CD4-positive, alpha-beta T cell (primary cell): ENCODE measurements around the gene HECTD1. TPM values are rescaled to one million over a fixed set of nuclear protein-coding genes. Genes with fewer than 3 reads are reported as not detected.
"Not testable (repeated sequence)": the region's sequence is repeated elsewhere in the genome, so short reads cannot be mapped to it uniquely, and the experiment has no call there.

Source experiments
- ATAC-seq: fragments of 200-7000 bp; cut with Tn5 transposase; one replicate; pipeline ENCODE4 v1.10.0; 2022; ENCODE audit warnings: mild to moderate bottlenecking; ENCODE audit not compliant: poor library complexity
- CTCF ChIA-PET: fragments of 350-600 bp; sonication (Branson Sonifier 250); formaldehyde crosslinking; loops from one replicate; lab custom pipeline; 2021; ENCODE audit warnings: antibody characterized with exemption, inconsistent platforms; lab: Charles Lee
- POLR2A ChIA-PET: fragments of 350-600 bp; sonication (Branson Sonifier 250); formaldehyde crosslinking; loops from one replicate; lab custom pipeline; 2021; ENCODE audit warnings: antibody characterized with exemption, inconsistent platforms; lab: Charles Lee
- DNase-seq, 14 experiments: peaks; one replicate each; pipeline ENCODE4 v3.0.0-alpha.2; 2013 to 2020; ENCODE audit warnings: mixed read lengths in 2 of 14
- H3K27ac ChIP-seq, 2 donors: one replicate each; pipeline versions ENCODE4 v1.5.1 to v1.7.0; 2013; ENCODE audit warnings: low read length in 2 of 2, low read depth in 1 of 2, mild to moderate bottlenecking in 1 of 2
- H3K27me3 ChIP-seq, 2 experiments: 1 replicate in 1 of 2; 2 replicates in 1 of 2; pipeline versions ENCODE4 v1.6.1 to v1.7.0; 2013; ENCODE audit warnings: low read length in 2 of 2, control low read depth in 1 of 2, mild to moderate bottlenecking in 1 of 2, moderate library complexity in 1 of 2; ENCODE audit not compliant: insufficient read depth in 2 of 2, control insufficient read depth in 1 of 2
- H3K36me3 ChIP-seq: one replicate; pipeline ENCODE4 v1.6.1; 2013; ENCODE audit warnings: low read length, control low read depth; ENCODE audit not compliant: insufficient read depth
- H3K4me1 ChIP-seq: one replicate; pipeline ENCODE4 v1.6.1; 2013; ENCODE audit warnings: low read length, control low read depth; ENCODE audit not compliant: insufficient read depth
- H3K4me3 ChIP-seq: one replicate; pipeline ENCODE4 v1.5.1; 2013; ENCODE audit warnings: mild to moderate bottlenecking, low read length, moderate library complexity
- H3K9me3 ChIP-seq, 2 experiments: 1 replicate in 1 of 2; 2 replicates in 1 of 2; pipeline versions ENCODE4 v1.6.1 to v1.7.0; 2013; ENCODE audit warnings: low read length in 2 of 2, mild to moderate bottlenecking in 2 of 2, control low read depth in 1 of 2, moderate library complexity in 1 of 2; ENCODE audit not compliant: control insufficient read depth in 1 of 2, insufficient read depth in 1 of 2
- H3K27ac Mint-ChIP-seq: one replicate; pipeline ENCODE4 v1.8.0; 2020; ENCODE audit warnings: mixed read lengths
- H3K27me3 Mint-ChIP-seq: one replicate; pipeline ENCODE4 v1.8.0; 2021; ENCODE audit warnings: mixed read lengths
- H3K36me3 Mint-ChIP-seq: one replicate; pipeline ENCODE4 v1.8.0; 2021; ENCODE audit warnings: low read depth, mixed read lengths
- H3K4me1 Mint-ChIP-seq: one replicate; pipeline ENCODE4 v1.8.0; 2021; ENCODE audit warnings: low read depth, mixed read lengths
- H3K4me3 Mint-ChIP-seq: one replicate; pipeline ENCODE4 v1.8.0; 2020; ENCODE audit warnings: mild to moderate bottlenecking, mixed read lengths
- H3K9me3 Mint-ChIP-seq: one replicate; pipeline ENCODE4 v1.8.0; 2020; ENCODE audit warnings: mixed read lengths
- intact Hi-C, 2 experiments: fragments of 100-400 bp; cut with DNase I in 1 of 2; cut with micrococcal nuclease in 1 of 2; formaldehyde crosslinking; loops; one replicate each; pipeline versions ENCODE4 v1.15.1 to v1.9.0; 2023 to 2025; cut with DNase I, micrococcal nuclease
- polyA plus RNA-seq, 2 donors: library from polyadenylated mRNA; unstranded; fragments of 120-200 nt; gene quantifications; one replicate each; pipeline ENCODE4 v1.2.1, GENCODE V29; 2013
- total RNA-seq, 174 experiments: library from RNA in 2 of 174; stranded (reverse) in 2 of 174; gene quantifications; one replicate each; pipeline ENCODE4 v1.2.3 and lab custom pipeline; 2021 to 2026
- TF ChIP-seq, protein P1 (sequence below): fragments of 200-600 bp; IDR thresholded peaks from one replicate; pipeline ENCODE4 v1.8.0; 2022; ENCODE audit warnings: antibody characterized with exemption, mild to moderate bottlenecking

The HECTD1 gene
- total RNA-seq (100 to 1,000 TPM; 162 to 168 TPM), total RNA-seq (lab: John Stamatoyannopoulos, UW) (188 to 614 (median 282) reads per million in 172 experiments)
- 76.5 TPM for polyA plus RNA-seq (2013, experiment 1 of 2)
- polyA plus RNA-seq (2013, experiment 2 of 2) = 86.5 TPM

DNA sequence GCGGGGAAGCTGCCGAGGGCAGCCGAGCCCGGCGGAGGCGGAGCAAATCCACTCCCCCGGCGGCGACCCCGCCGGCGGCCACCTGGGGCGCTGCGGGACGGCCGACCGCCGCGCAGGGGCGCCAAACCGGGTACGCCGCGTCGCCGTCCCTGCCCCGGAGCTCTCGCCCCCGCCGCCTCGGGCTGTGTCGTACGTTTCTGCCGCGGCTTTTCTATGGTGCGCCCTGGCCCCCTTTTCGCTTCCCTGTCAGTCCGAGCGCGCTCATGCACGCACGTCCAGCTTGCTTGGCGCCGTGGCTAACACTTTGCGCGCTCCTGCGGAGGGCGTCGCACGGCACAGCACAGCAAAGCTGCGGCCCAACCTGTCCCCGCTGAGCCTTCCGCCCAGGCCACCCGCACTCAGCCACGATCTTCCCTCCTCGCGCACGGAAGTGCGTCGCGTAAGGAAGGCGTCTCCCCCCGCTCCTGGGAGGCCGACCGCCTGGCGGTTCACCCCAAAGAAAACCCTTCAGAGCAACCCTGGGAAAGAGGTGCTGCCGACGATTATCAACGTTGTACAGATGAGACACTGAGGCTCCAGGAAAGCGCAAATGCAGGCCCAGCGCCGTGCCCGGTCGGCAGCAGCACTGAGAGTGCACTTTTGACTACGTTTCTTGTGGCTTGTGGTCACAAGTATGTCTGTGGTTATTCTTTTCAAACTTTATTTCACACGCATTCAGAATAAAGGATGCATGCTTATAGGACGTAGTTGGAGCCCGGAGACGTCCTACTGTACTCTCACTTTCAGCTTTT, at the start of gene HECTD1:
Gene HECTD1, minus strand, starts transcription at position 39 of the 791 bp plus-strand sequence. CDS start 1,857 bp downstream, outside the sequence.
- intact Hi-C loops = loop anchor here (2.0 to 10.0 kb wide), 15 partner anchors 15 to 999 kb away; partner anchors contain the start of genes AP4S1 (in 2 of the 2), ARHGAP5 (in 2 of the 2), HEATR5A (in 2 of the 2) and STRN3 (in 2 of the 2)
- DNase-seq (peak; percentile 76 to 96 (median 87)), ATAC-seq (peak; percentile 69)
- Mint-ChIP-seq H3K27me3 (no peaks in the 10 kb centered on the region), H3K27ac (peak within 1 kb of the TSS; percentile 97), H3K4me1 (peaks cover 67% of the 10 kb centered on the region), H3K4me3 (peak within 1 kb of the TSS; percentile 93), H3K9me3 (no peaks in the 10 kb centered on the region), H3K36me3 (peaks cover 43% of the 10 kb centered on the region)
- Histone ChIP-seq H3K4me1 (peaks cover 40% of the 10 kb centered on the region), H3K27me3 (no peaks in the 10 kb centered on the region), H3K27ac (peak within 1 kb of the TSS; percentile 93 to 95), H3K36me3 (peaks cover 12% of the 10 kb centered on the region), H3K4me3 (peak within 1 kb of the TSS; percentile 77), H3K9me3 (no peaks in the 10 kb centered on the region)
- TF ChIP-seq, protein P1, sequence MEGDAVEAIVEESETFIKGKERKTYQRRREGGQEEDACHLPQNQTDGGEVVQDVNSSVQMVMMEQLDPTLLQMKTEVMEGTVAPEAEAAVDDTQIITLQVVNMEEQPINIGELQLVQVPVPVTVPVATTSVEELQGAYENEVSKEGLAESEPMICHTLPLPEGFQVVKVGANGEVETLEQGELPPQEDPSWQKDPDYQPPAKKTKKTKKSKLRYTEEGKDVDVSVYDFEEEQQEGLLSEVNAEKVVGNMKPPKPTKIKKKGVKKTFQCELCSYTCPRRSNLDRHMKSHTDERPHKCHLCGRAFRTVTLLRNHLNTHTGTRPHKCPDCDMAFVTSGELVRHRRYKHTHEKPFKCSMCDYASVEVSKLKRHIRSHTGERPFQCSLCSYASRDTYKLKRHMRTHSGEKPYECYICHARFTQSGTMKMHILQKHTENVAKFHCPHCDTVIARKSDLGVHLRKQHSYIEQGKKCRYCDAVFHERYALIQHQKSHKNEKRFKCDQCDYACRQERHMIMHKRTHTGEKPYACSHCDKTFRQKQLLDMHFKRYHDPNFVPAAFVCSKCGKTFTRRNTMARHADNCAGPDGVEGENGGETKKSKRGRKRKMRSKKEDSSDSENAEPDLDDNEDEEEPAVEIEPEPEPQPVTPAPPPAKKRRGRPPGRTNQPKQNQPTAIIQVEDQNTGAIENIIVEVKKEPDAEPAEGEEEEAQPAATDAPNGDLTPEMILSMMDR = peak; percentile 74
- ChIA-PET POLR2A (interaction anchor here (0.5 to 4.5 kb wide), 46 partner anchors 10 to 995 kb away, joined by 3 to 63 read pairs (median 4); partner anchors contain the start of genes AP4S1, ARHGAP5, DTD2 and G2E3), CTCF (interaction anchor here (0.7 to 2.9 kb wide), 23 partner anchors 9 to 870 kb away, joined by 3 to 15 read pairs (median 5); partner anchors contain the start of genes AP4S1, DTD2, HEATR5A and STRN3)

GRCh38 chr14:31257244-31257553, 49.6 kb upstream of the HECTD1 start:
- ATAC-seq (no peak), DNase-seq (no peak)
- H3K27ac ChIP-seq = no peak overlapping the region
- Mint-ChIP-seq H3K4me1 (no peaks in the 10 kb centered on the region), H3K9me3 (no peaks in the 10 kb centered on the region), H3K36me3 (no peaks in the 10 kb centered on the region), H3K27me3 (no peaks in the 10 kb centered on the region), H3K4me3 (no peak overlapping the region), H3K27ac (no peak overlapping the region)
- intact Hi-C loops = no loop called here
- H3K9me3 ChIP-seq = no peaks in the 10 kb centered on the region
- TF ChIP-seq, protein P1 = no peak
- H3K4me3 ChIP-seq = no peak overlapping the region
- H3K36me3 ChIP-seq = no peaks in the 10 kb centered on the region
- H3K4me1 ChIP-seq = no peaks in the 10 kb centered on the region
- ChIA-PET POLR2A (no interaction called here), CTCF (no interaction called here)
- H3K27me3 ChIP-seq = no peaks in the 10 kb centered on the region

- POLR2A ChIA-PET = no interaction called here
- no peak overlapping the region for H3K4me3 Mint-ChIP-seq
Measured at GRCh38 chr14:31256534-31257243, 49.1 kb upstream of the HECTD1 start.

DNA sequence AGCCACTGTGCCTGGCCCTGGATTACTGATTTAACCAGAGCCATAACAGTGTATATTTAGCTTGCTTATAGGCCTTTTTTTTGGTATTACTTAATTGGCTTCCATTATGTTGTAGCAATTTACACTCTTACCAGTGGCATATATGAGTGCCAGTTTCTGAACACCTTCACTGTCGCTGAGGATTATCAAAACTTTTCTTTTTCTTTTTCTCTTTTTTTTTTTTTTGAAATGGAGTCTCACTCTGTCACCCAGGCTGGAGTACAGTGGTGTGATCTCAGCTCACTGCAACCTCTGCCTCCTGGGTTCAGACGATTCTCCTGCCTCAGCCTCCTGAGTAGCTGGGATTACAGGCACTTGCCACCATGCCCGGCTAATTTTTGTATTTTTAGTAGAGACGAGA, 48.3 kb upstream of the HECTD1 start:
- H3K9me3 Mint-ChIP-seq, H3K27me3 ChIP-seq, H3K4me1 Mint-ChIP-seq, H3K27ac ChIP-seq, H3K4me3 ChIP-seq, H3K36me3 Mint-ChIP-seq, CTCF ChIA-PET, POLR2A ChIA-PET, DNase-seq, H3K27me3 Mint-ChIP-seq, H3K36me3 ChIP-seq, H3K27ac Mint-ChIP-seq, ATAC-seq, H3K9me3 ChIP-seq, intact Hi-C loops, H3K4me1 ChIP-seq, H3K4me3 Mint-ChIP-seq: not testable (repeated sequence)

More at GRCh38 chr14:31256534-31257243, 49.1 kb upstream of the HECTD1 start:
- ATAC-seq = no peak
- no peaks in the 10 kb centered on the region for H3K4me1 ChIP-seq
- H3K27me3 Mint-ChIP-seq = no peaks in the 10 kb centered on the region
- H3K27ac Mint-ChIP-seq = no peak overlapping the region
- DNase-seq = no peak
- intact Hi-C loops = no loop called here
- TF ChIP-seq, protein P1 = no peak
- H3K4me1 Mint-ChIP-seq = no peaks in the 10 kb centered on the region
- no peak overlapping the region for H3K27ac ChIP-seq
- no peaks in the 10 kb centered on the region for H3K27me3 ChIP-seq
- H3K9me3 ChIP-seq = no peaks in the 10 kb centered on the region
- CTCF ChIA-PET = no interaction called here
- no peaks in the 10 kb centered on the region for H3K36me3 Mint-ChIP-seq
- H3K4me3 ChIP-seq = no peak overlapping the region
- no peaks in the 10 kb centered on the region for H3K36me3 ChIP-seq
- H3K9me3 Mint-ChIP-seq = no peaks in the 10 kb centered on the region
